IMR-90 (cell line): Measurements from ENCODE around the gene CYP8B1. TPM values are rescaled to one million over a fixed set of nuclear protein-coding genes. Genes with fewer than 3 reads are reported as not detected.

Experiments
- ATAC-seq: fragments of 200-7000 bp; cut with Tn5 transposase; 2 replicates; pipeline ENCODE4 v1.9.1; 2020; ENCODE audit warnings: low read depth, mild to moderate bottlenecking, moderate library complexity
- BruUV-seq: library from RNA; stranded (reverse); fragments of 400-500 nt; replicated peaks from 2 replicates; lab custom pipeline; 2021; lab: Mats Ljungman, UMichigan
- CTCF ChIA-PET: fragments of 300-600 bp; formaldehyde crosslinking; extraction: SDS; loops from one replicate; lab custom pipeline; 2021; ENCODE audit warnings: antibody characterized with exemption; lab: Yijun Ruan, JAX
- POLR2A ChIA-PET: fragments of 300-600 bp; sonication (Branson Sonifier 250); formaldehyde crosslinking; loops from one replicate; lab custom pipeline; 2022; ENCODE audit warnings: antibody characterized with exemption; ENCODE audit not compliant: unreplicated experiment; lab: Charles Lee
- DNase-seq: peaks from one replicate; pipeline ENCODE4 v3.0.0; 2013
- H2AFZ ChIP-seq: replicated peaks from 2 replicates; pipeline ENCODE3; 2013; ENCODE audit warnings: low read length, mild to moderate bottlenecking; ENCODE audit not compliant: poor library complexity
- H2AK5ac ChIP-seq: 2 replicates; pipeline ENCODE4 v1.6.1; 2013; ENCODE audit warnings: low read depth, low read length, inconsistent platforms
- H2AK9ac ChIP-seq: replicated peaks from 2 replicates; pipeline ENCODE3; 2013; ENCODE audit warnings: mild to moderate bottlenecking, low read depth, low read length, moderate library complexity; ENCODE audit not compliant: poor library complexity
- H2BK120ac ChIP-seq: 2 replicates; pipeline ENCODE4 v1.6.1; 2013; ENCODE audit warnings: low read depth, low read length, inconsistent platforms
- H2BK15ac ChIP-seq: 3 replicates; pipeline ENCODE4 v1.6.1; 2013; ENCODE audit warnings: low read depth, low read length, inconsistent platforms
- H2BK20ac ChIP-seq: 2 replicates; pipeline ENCODE4 v1.6.1; 2013; ENCODE audit warnings: low read depth, mild to moderate bottlenecking, inconsistent platforms, low read length, moderate library complexity
- H2BK5ac ChIP-seq: 2 replicates; pipeline ENCODE4 v1.6.1; 2013; ENCODE audit warnings: mild to moderate bottlenecking, low read depth, low read length, inconsistent platforms; ENCODE audit not compliant: poor library complexity, severe bottlenecking
- H3K14ac ChIP-seq: replicated peaks from 2 replicates; pipeline ENCODE4 v1.6.1; 2013; ENCODE audit warnings: low read depth, low read length, inconsistent platforms
- H3K18ac ChIP-seq: 2 replicates; pipeline ENCODE4 v1.6.1; 2013; ENCODE audit warnings: low read depth, low read length, control low read depth
- H3K23ac ChIP-seq: 2 replicates; pipeline ENCODE4 v1.6.1; 2013; ENCODE audit warnings: low read depth, low read length, inconsistent platforms
- H3K27ac ChIP-seq: 2 replicates; pipeline ENCODE4 v1.5.1; 2013; ENCODE audit warnings: mild to moderate bottlenecking, control low read depth, low read length; ENCODE audit not compliant: insufficient read depth
- H3K27me3 ChIP-seq: 2 replicates; pipeline ENCODE4 v1.6.1; 2013; ENCODE audit warnings: low read length; ENCODE audit not compliant: control insufficient read depth, insufficient read depth
- H3K36me3 ChIP-seq: 2 replicates; pipeline ENCODE4 v1.6.1; 2013; ENCODE audit warnings: low read length, mixed read lengths; ENCODE audit not compliant: control insufficient read depth, insufficient read depth
- H3K4ac ChIP-seq: 2 replicates; pipeline ENCODE4 v1.6.1; 2013; ENCODE audit warnings: low read depth, low read length, inconsistent platforms
- H3K4me1 ChIP-seq: 2 replicates; pipeline ENCODE4 v1.6.1; 2013; ENCODE audit warnings: low read length, mixed read lengths; ENCODE audit not compliant: control insufficient read depth, insufficient read depth
- H3K4me2 ChIP-seq: 2 replicates; pipeline ENCODE4 v1.6.1; 2013; ENCODE audit warnings: low read depth, mild to moderate bottlenecking, control low read depth, low read length, moderate library complexity
- H3K4me3 ChIP-seq: 2 replicates; pipeline ENCODE4 v1.5.1; 2013; ENCODE audit warnings: low read depth, mild to moderate bottlenecking, control low read depth, low read length, moderate library complexity; ENCODE audit not compliant: insufficient read depth
- H3K56ac ChIP-seq: 2 replicates; pipeline ENCODE4 v1.6.1; 2013; ENCODE audit warnings: low read length, inconsistent platforms; ENCODE audit not compliant: insufficient read depth; ENCODE audit errors: extremely low read depth
- H3K79me1 ChIP-seq, 2 experiments: 2 replicates each; pipeline ENCODE4 v1.6.1; 2013; ENCODE audit warnings: low read length in 2 of 2, inconsistent platforms in 1 of 2, low read depth in 1 of 2
- H3K9ac ChIP-seq: 2 replicates; pipeline ENCODE4 v1.6.1; 2013; ENCODE audit warnings: low read depth, low read length, control low read depth
- H3K9me1 ChIP-seq: 2 replicates; pipeline ENCODE4 v1.6.1; 2013; ENCODE audit warnings: low read length, inconsistent platforms; ENCODE audit not compliant: insufficient read depth
- H3K9me3 ChIP-seq: 2 replicates; pipeline ENCODE4 v1.6.1; 2013; ENCODE audit warnings: low read length; ENCODE audit not compliant: control insufficient read depth, insufficient read depth
- H4K20me1 ChIP-seq: 2 replicates; pipeline ENCODE4 v1.6.1; 2013; ENCODE audit warnings: low read length, inconsistent platforms; ENCODE audit not compliant: insufficient read depth
- H4K5ac ChIP-seq: 2 replicates; pipeline ENCODE4 v1.6.1; 2013; ENCODE audit warnings: mild to moderate bottlenecking, low read depth, low read length, control low read depth
- H4K8ac ChIP-seq, 2 experiments: 2 replicates each; pipeline ENCODE4 v1.6.1; 2013; ENCODE audit warnings: low read depth in 2 of 2, low read length in 2 of 2, control low read depth in 1 of 2, inconsistent platforms in 1 of 2
- H4K91ac ChIP-seq: 2 replicates; pipeline ENCODE4 v1.6.1; 2013; ENCODE audit warnings: low read depth, low read length, inconsistent platforms; ENCODE audit not compliant: insufficient read depth
- BHLHE40 ChIP-seq: fragments of 150-350 bp; IDR thresholded peaks from 2 replicates; pipeline ENCODE4 v1.6.1; 2016; ENCODE audit warnings: mild to moderate bottlenecking, low read depth, low read length
- CEBPB ChIP-seq: IDR thresholded peaks from 2 replicates; pipeline ENCODE4 v1.6.1; 2012; ENCODE audit warnings: low read depth, low read length, improper control_type of control experiment
- CHD1 ChIP-seq: IDR thresholded peaks from 2 replicates; pipeline ENCODE4 v1.6.1; 2012; ENCODE audit warnings: low read depth, low read length, improper control_type of control experiment
- ELK1 ChIP-seq: fragments of 150-350 bp; IDR thresholded peaks from 2 replicates; pipeline ENCODE4 v1.6.1; 2016; ENCODE audit warnings: low read depth, mild to moderate bottlenecking, low read length, moderate library complexity, borderline replicate concordance
- FOS ChIP-seq: fragments of 150-350 bp; IDR thresholded peaks from 2 replicates; pipeline ENCODE4 v1.6.1; 2016; ENCODE audit warnings: low read depth, low read length
- MAFK ChIP-seq: IDR thresholded peaks from 2 replicates; pipeline ENCODE4 v1.6.1; 2012; ENCODE audit warnings: low read depth, low read length, improper control_type of control experiment
- MAZ ChIP-seq: IDR thresholded peaks from 2 replicates; pipeline ENCODE4 v1.6.1; 2012; ENCODE audit warnings: low read depth, mild to moderate bottlenecking, low read length, improper control_type of control experiment, moderate library complexity, borderline replicate concordance
- MXI1 ChIP-seq: IDR thresholded peaks from 2 replicates; pipeline ENCODE4 v1.6.1; 2012; ENCODE audit warnings: low read depth, mild to moderate bottlenecking, low read length, moderate library complexity, borderline replicate concordance
- NFE2L2 ChIP-seq: fragments of 150-350 bp; IDR thresholded peaks from 2 replicates; pipeline ENCODE4 v1.6.1; 2016; ENCODE audit warnings: low read depth, mild to moderate bottlenecking, low read length
- POLR2A ChIP-seq: IDR thresholded peaks from 2 replicates; pipeline ENCODE4 v1.6.1; 2012; ENCODE audit warnings: mild to moderate bottlenecking, low read depth, low read length
- RAD21 ChIP-seq: IDR thresholded peaks from 2 replicates; pipeline ENCODE4 v1.6.1; 2012; ENCODE audit warnings: low read length, improper control_type of control experiment
- RFX5 ChIP-seq: IDR thresholded peaks from 2 replicates; pipeline ENCODE4 v1.8.0; 2012; ENCODE audit warnings: low read depth, mild to moderate bottlenecking, low read length, moderate library complexity
- SMC3 ChIP-seq: fragments of 150-350 bp; IDR thresholded peaks from 2 replicates; pipeline ENCODE4 v1.6.1; 2016; ENCODE audit warnings: low read depth, mild to moderate bottlenecking, antibody characterized with exemption, low read length, moderate library complexity
- USF2 ChIP-seq: fragments of 150-350 bp; IDR thresholded peaks from 2 replicates; pipeline ENCODE4 v1.6.1; 2017; ENCODE audit warnings: mild to moderate bottlenecking, antibody characterized with exemption, low read length, low read depth
- WGBS, 2 experiments: methylation state at CpG; one replicate each; pipeline versions ENCODE4 v1.1.5 to v1.1.7; 2013; ENCODE audit warnings: missing lambda C conversion rate in 2 of 2; ENCODE audit not compliant: insufficient read length in 1 of 2; ENCODE audit errors: extremely low coverage in 2 of 2; 5-methylcytosine and 5-hydroxymethylcytosine counted together
- dilution Hi-C: fragments of 300-500 bp; cut with HindIII; formaldehyde crosslinking; loops from one replicate; pipeline ENCODE4 v1.14.3; 2018; ENCODE audit warnings: low sequenced_read_pairs; ENCODE audit not compliant: unreplicated experiment
- in situ Hi-C: fragments of 300-500 bp; cut with MboI; formaldehyde crosslinking; loops from 3 replicates; pipeline ENCODE4 v1.14.3; 2019; ENCODE audit warnings: low sequenced_read_pairs, inconsistent platforms, mixed read lengths
- intact Hi-C: fragments of 100-400 bp; cut with micrococcal nuclease; formaldehyde crosslinking; loops from 2 replicates; pipeline ENCODE4 v1.10.0; 2022
- polyA plus RNA-seq, 3 experiments: library from polyadenylated mRNA; depleted of rRNA; stranded (reverse); fragments of >200 nt; gene quantifications; 2 replicates each; pipeline ENCODE4 v1.2.3, GENCODE V29; 2012; ENCODE audit warnings: low replicate concordance in 1 of 3
- total RNA-seq: library from RNA; depleted of rRNA; stranded (reverse); fragments of >200 nt; gene quantifications from 2 replicates; pipeline ENCODE4 v1.2.3, GENCODE V29; 2012
- TF ChIP-seq, protein P1 (sequence below): conservative IDR thresholded peaks from 2 replicates; pipeline ENCODE4 v1.5.1; 2012; ENCODE audit warnings: mild to moderate bottlenecking, low read depth, low read length, improper control_type of control experiment

The CYP8B1 gene
- total and polyA plus RNA-seq, 2 of the 4 experiments (the other 2 are of a cell fraction): not detected

DNA sequence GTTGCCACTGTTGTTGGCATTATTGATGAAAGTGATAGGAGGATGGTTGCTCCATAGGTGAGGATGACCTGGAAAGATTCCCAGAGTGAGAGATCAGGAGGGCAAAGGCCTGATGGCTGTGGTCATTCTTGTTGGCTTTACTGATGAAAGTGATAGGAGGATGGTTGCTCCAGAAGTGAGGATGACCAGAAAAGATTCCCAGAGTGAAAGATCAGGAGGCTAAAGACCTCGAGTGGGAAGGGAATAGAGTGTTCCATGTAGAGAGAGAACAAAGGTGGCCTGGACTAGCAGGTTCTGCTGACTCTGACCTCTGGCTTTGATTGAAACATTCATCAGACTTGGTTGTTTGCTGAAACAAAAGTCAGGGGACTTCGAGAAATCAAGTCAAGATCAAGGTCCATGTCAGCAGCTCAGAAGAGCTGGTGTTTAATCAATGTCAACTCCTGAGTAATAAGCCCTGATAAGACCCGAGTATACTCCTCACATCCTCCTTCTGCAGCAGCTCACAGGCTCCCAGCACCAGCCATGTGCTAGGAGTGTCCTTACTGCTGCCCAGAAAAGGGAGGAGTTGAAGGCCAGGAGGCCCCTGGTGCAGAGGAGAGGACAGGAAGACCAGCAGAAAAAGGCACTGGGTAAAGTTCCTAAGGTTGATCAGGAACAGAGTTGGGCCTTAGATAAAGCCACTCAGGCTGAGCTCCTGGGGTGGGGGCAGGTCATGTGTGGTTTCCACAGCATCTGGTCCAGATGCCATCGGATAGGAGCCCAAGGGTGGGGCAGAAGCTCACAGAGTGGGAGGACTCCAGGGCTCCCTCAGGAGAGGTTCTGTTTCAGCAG is 19.9 kb downstream of the CYP8B1 start:
- ChIA-PET CTCF (no interaction called here), POLR2A (no interaction called here)
- Histone ChIP-seq H3K36me3 (no peaks in the 10 kb centered on the region), H3K9me3 (no peaks in the 10 kb centered on the region), H3K4me2 (no peak overlapping the region), H2AK9ac (no peak overlapping the region), H2AFZ (no peak overlapping the region), H2BK15ac (no peak overlapping the region), H2BK20ac (no peak overlapping the region), H3K79me1 (no peaks in the 10 kb centered on the region), H4K8ac (no peak overlapping the region), H2BK5ac (no peak overlapping the region), H4K5ac (no peak overlapping the region), H4K91ac (no peak overlapping the region), H3K4ac (no peak overlapping the region), H2BK120ac (no peak overlapping the region), H3K27me3 (peaks cover 35% of the 10 kb centered on the region), H3K4me3 (no peak overlapping the region), H3K18ac (no peak overlapping the region), H3K23ac (no peak overlapping the region), H3K27ac (no peak overlapping the region), H3K9ac (no peak overlapping the region), H3K56ac (no peak overlapping the region), H2AK5ac (no peak overlapping the region), H3K9me1 (no peaks in the 10 kb centered on the region), H3K14ac (no peak overlapping the region), H4K20me1 (no peaks in the 10 kb centered on the region), H3K4me1 (no peaks in the 10 kb centered on the region)
- BruUV-seq: no TSS peak
- DNase-seq (no peak), ATAC-seq (no peak)
- dilution Hi-C loops (no loop called here), intact Hi-C loops (no loop called here), in situ Hi-C loops (no loop called here)
- 29% methylated on average over 1 of the region's 4 CpGs; no CpG with 5 or more reads in 1 of the 2 experiments for WGBS, 2 experiments
- TF ChIP-seq, protein P1, sequence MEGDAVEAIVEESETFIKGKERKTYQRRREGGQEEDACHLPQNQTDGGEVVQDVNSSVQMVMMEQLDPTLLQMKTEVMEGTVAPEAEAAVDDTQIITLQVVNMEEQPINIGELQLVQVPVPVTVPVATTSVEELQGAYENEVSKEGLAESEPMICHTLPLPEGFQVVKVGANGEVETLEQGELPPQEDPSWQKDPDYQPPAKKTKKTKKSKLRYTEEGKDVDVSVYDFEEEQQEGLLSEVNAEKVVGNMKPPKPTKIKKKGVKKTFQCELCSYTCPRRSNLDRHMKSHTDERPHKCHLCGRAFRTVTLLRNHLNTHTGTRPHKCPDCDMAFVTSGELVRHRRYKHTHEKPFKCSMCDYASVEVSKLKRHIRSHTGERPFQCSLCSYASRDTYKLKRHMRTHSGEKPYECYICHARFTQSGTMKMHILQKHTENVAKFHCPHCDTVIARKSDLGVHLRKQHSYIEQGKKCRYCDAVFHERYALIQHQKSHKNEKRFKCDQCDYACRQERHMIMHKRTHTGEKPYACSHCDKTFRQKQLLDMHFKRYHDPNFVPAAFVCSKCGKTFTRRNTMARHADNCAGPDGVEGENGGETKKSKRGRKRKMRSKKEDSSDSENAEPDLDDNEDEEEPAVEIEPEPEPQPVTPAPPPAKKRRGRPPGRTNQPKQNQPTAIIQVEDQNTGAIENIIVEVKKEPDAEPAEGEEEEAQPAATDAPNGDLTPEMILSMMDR: no peak
- no peak for TF ChIP-seq CEBPB
- no peak for TF ChIP-seq MXI1
- TF ChIP-seq BHLHE40: no peak
- no peak for TF ChIP-seq SMC3
- no peak for TF ChIP-seq NFE2L2
- TF ChIP-seq MAFK: no peak
- TF ChIP-seq FOS: no peak
- no peak for TF ChIP-seq RFX5
- no peak for TF ChIP-seq CHD1
- TF ChIP-seq POLR2A: no peak
- TF ChIP-seq USF2: no peak
- no peak for TF ChIP-seq RAD21
- TF ChIP-seq ELK1: no peak
- no peak for TF ChIP-seq MAZ
